Measurements from ENCODE around the gene TPPP3.
"Not testable (repeated sequence)": the region's sequence is repeated elsewhere in the genome, so short reads cannot be mapped to it uniquely, and the experiment has no call there.

Gene TPPP3

GRCh38 chr16:67425580-67425979 is 32.3 kb upstream of the TPPP3 start:
- DNase-seq (ENCODE audit: low spot score): no peak

GRCh38 chr16:67425061-67425460 is 31.8 kb upstream of the TPPP3 start:
- no peak for DNase-seq (ENCODE audit: low spot score)

- no peak for DNase-seq (ENCODE audit: low spot score)
These were observed 30.9 kb upstream of the TPPP3 start for GRCh38 chr16:67424261-67424615.

DNA sequence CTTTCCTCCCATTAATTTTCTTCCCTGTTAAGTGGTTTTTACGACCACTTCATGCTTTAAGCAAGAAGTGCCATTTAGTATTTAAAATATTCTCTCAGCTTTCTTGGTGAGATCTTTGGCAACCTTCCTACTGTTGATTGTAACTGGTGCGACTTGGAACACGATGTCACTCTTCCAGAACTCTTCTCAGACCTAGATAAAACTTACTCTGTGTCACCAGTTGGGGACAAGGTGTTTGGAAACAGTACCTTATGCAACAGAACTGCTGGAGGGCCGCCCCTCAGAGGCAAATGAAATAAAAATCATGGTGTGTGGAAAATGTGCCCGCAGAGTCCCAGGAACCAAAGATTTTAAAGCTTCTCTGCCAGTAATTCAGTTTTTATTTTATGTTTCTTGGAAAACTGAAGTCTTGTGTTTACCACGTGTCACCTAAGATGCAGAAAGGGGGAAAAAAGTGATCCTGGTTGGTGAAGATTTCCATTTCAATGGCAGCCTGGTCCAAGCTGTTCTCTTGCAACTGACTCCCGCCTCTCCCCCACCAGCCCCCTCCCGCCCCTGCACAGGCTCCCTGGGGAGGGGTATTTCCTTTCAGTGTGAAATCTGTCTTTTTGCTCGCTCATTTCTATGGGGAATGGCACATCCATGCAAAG is 30.4 kb upstream of the TPPP3 start:
- DNase-seq (ENCODE audit: low spot score): no peak

GRCh38 chr16:67423015-67423414 is 29.7 kb upstream of the TPPP3 start:
- DNase-seq (ENCODE audit: low spot score): no peak

DNA sequence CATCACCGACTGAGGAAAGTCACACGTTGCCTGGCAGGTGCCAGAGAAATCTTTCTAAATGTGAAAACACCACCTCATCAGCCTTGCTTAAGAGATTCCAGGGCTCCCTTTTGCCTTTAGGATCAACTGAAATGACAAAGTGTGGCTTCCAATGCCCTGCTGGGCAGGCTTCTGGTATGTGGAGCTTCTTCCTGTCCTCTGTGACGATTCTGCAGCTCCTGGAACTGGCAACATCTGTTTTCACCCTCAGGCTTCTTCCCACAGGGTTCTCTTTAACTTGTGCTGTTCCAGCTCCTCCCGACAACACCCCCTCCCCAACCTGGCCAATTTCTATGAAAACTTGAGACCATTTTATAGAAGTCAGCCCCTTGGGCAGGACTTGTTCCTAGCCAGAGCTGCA is 27.7 kb upstream of the TPPP3 start:
- DNase-seq (ENCODE audit: low spot score): no peak

GRCh38 chr16:67419931-67420330 is 26.6 kb upstream of the TPPP3 start:
- DNase-seq (ENCODE audit: low spot score): no peak

DNA sequence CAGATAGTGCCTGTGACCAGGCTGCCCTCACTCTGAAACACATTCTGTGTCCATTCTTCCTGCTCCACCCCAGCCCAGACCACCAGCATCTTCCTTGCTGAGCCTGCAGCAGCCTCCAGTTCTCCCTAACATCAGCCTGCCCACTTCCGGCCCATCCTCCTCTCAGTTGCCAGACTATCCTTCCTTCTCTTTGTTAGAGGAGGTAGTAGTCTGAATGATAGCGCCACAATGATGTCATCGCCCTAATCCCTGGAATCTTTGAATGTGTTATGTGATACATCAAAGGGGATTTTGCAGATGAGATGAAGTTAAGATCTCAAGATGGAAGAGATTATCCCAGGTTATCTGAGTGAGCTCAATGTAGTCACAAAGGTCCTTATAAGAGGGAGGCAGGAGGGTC is 26.2 kb upstream of the TPPP3 start:
- no peak for DNase-seq (ENCODE audit: low spot score)

- DNase-seq (ENCODE audit: low spot score): no peak
These were observed 24.2 kb upstream of the TPPP3 start for GRCh38 chr16:67417333-67418061.

- peak; percentile 95 for DNase-seq (ENCODE audit: low spot score)
These were observed 22.8 kb upstream of the TPPP3 start, which contains the start of gene ZDHHC1 for GRCh38 chr16:67415872-67416793. Gene ZDHHC1, minus strand, starts transcription at chr16:67416477. Its CDS starts 8,702 bp downstream, at chr16:67407775.

GRCh38 chr16:67415421-67415820 is 22.1 kb upstream of the TPPP3 start:
- DNase-seq (ENCODE audit: low spot score): not testable (repeated sequence)

DNA sequence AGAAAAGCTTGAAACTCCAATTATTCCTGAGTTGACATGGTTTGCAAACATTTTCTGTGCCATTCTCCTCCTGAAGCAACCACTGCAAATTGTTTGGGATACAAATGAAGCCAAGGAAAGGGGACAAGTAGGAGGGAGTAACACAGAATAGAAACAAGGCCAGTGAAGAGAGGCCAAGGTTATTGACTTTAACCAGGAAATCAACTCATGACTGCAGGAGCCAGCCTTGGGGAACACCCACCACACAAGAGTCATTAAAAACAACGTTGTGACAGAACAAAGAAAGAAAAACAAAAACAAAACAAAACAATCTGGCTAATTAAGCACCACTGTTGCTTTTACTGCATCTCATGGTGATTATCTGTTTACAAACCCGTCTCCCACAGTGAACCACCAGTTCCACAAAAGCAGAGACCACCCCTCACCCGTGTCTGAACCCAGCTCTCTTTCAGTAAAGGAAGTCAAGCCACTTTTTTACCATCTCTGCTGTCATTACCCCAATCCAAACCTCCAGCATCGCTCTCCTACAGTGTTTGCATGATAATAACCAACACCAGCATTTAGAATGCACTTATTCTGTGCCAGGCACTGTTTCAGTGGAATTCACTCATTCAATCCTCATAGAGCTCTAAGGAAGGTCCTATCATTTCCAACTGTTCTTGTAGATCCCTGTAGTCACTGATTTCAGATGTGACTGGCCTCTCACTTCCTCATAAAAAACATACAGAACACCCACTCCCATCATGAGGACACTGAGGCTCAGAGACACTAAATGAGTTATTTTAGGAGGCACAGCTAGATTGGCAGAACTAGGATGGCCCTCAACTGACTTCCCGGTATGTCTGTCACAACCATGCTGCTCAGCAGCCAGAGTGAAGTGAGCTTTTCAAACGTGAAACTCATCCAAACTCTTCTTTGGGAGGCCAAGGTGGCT is 20.9 kb upstream of the TPPP3 start:
- no peak for DNase-seq (ENCODE audit: low spot score)

DNA sequence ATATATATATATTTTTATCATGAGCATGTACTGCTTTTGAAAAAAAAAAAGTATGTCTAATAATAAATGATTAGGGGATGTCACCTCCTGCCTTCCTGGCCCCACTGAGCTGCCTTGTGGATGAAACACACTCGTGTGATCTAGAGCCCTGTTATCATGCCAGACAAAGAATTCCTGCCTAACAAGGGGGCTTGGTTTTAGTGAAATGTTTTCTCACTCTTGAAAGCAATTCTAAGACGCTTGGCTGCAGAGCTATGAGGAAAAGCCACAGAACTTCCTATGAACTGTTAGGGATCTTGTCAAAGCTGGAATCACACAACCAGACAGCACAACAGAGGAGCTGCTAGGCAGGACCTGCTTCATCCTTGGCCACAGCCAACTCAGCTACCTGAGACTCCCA is 19.0 kb upstream of the TPPP3 start:
- DNase-seq (ENCODE audit: low spot score): no peak

DNA sequence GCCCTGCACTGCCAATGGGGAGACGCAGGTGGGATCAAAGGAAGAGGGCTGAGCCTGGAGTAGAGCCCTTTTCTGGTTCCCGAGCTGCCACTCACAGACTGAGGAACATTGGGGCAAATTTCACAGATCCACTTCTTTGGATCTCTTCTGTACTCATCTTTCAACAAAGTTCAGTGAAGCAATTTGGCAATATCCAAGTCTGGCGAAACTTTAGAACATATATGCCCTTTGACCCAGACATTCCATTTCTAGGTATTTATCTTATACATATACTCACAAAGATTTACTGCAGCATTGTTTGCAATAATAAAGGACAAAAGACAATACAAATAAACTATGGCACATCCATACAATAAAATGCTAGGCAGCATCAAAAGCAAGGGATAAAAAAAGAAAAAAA is 18.0 kb upstream of the TPPP3 start:
- no peak for DNase-seq (ENCODE audit: low spot score)

DNA sequence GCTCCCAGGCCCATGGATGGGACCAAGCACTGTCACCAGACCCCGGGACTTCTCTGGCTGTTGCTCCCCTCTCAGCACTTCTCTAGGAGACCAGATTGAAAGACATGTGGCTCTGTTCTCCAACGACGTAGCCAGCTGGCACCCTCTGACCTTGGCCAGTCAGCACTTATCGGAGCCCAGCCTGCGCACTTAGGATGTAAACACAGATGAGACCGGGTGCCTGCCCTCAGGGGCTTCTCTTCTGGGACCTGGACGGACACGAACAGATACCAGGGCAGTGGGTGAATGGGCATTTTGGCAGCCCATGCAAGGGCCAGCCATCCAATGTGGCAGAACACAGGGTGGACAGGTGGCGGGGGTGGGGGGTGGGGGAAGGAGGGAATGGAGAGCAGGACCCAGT is 16.3 kb upstream of the TPPP3 start:
- no peak for DNase-seq (ENCODE audit: low spot score)

GRCh38 chr16:67407788-67408452 is 14.6 kb upstream of the TPPP3 start:
- DNase-seq (ENCODE audit: low spot score): no peak

DNA sequence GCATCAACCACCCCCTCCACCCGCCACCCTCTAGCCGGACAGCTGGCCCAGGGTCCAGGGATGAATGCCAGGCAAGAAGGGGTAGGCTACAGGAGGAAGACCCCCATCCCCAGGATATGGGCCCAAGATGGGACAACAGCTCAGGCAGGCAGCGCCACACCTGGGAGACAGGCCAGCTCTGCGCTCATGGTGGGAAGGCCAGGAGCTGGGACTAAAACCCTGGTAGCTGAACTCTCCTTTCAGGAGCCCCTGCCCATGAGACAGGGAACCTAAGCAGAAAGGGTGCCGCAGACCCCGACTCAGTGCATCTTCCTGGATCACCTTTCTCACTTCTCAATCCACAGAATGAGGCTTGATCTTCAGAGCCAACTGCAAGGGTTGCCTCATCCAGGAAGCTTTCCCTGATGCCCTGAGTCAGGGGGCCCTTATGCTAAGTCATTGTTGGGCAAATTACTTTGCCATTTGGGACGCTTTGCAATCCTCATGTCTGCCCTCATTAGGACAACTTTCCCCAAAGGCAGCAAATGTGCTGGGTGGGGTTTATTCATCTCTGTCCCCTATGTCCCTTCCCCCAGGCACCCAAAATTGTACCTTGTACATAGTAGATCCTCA is 14.0 kb upstream of the TPPP3 start:
- DNase-seq (ENCODE audit: low spot score): peak; percentile 41

DNA sequence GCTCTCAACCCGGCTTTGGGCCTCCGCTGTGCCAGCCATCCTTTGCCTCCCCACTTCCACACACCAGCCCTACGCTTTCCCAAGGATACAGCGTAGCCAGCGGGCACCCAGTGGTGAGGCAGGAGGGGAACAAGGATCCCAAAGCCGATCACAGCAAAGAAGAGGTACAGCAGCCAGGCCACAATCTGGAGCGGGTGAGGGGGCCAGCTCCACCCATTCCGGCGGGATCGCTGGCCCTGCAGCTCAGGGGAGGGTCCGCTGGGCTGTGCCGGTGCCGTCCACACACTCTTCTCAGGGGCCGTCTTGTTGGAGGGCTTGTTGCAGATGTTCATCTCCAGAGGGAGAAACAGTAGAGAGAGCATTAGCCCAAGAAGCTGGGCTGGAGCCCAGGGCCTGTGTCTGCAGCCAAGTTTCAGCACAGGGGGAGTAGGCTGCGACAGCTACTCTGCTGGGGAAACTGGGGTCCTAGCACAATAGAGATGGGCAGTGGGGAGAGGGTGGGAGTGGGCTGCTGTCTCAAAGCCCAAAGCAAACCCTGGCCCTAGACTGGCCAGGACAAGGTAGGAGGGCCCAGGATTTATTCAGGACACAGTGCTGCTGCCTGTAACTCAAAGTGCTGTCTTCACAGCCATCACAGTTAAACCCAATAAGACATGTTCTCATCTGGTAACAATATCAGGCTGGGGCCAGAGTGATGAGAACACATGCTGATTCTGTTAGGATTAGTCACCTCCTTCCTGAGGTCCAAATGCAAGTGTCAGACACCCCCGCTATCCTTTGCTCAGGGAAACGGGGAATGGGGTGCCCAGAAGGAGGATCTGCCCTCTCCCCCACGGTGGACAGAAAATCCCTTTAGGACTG is 13.0 kb upstream of the TPPP3 start:
- peak; percentile 93 for DNase-seq (ENCODE audit: low spot score)

- DNase-seq (ENCODE audit: low spot score): no peak
These were observed 12.0 kb upstream of the TPPP3 start for GRCh38 chr16:67405336-67405735.

Data from AG20443 (cell line).